Measurements from ENCODE around the gene VENTX.

Gene VENTX

DNA sequence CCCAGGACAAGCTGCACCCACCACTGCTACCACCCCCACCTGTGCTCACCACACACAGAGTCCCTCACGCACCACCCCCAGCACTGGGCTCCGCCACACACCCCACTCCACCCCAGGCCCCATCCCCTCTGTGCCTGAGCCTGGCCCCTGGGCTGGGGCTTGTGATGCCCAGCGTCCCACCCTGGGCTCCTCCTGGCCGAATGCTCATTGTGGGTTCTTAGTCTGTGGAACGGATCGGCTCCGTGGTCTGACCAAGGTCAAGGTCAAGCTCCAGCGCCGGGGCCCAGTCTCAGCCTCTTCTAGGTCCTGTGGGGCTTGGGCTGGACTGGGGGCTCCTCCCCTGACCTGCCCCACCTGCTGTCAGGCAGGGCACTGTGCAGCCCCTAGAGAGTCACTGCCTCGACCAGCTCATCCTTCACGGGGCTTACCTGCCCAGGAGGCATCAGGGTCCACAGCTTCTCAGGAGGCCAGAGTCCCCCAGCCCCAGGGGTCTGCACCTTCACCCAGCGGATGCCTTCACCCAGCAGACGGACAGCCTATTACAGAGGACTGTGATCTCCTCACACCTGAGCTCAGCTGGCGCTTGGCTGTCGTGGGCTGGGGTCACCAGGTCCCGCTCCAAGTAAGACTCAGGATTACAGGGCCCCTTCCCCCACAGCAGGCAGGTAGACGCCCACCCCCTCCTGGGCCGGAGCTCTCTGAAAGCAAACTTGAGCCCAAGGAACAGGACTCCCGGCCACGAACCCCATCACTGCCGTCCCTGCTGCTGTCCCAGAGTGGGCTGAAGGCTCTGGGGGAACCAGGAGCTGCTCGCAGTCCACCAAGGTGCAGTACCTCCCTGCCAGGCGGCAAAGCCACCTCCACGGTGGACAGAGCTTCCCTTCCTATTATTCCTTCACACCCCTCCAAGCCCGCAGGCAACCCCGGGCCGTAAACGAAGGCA lies 22.9 kb upstream of the VENTX start:
- TF ChIP-seq CTCF (IDR thresholded peaks at IDR 0.05; ENCODE audit: insufficient read depth, low read length, missing control alignments): no peak
- POLR2A ChIA-PET: no interaction called here
- CTCF ChIA-PET: no interaction called here
- H3K4me3 ChIP-seq (ENCODE audit: low read depth, low read length): no peak overlapping the region
- DNase-seq (ENCODE audit: low read depth, low spot score): no peak

DNA sequence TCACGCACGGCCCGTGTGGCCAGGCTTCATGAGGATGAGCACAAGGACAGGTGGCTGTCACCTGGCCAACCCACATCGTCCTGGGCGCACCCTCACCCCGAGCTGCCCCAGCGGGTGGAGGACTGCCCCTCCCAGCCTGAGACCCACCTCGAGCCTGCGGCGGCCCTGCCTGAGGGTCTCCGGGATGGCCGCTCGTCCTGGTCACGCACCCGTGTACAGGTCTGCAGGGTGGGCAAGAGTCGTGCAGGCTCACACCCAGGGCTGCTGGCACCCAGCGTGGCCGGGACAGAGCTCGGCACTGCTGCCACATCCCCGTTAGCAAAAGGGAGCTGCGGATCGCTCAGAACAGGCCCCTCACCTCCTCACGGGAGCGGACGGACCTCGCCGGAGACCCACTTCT lies 22.1 kb upstream of the VENTX start:
- POLR2A ChIA-PET: no interaction called here
- TF ChIP-seq CTCF (IDR thresholded peaks at IDR 0.05; ENCODE audit: insufficient read depth, low read length, missing control alignments): no peak
- DNase-seq (ENCODE audit: low read depth, low spot score): no peak
- H3K4me3 ChIP-seq (ENCODE audit: low read depth, low read length): no peak overlapping the region
- CTCF ChIA-PET: no interaction called here

DNA sequence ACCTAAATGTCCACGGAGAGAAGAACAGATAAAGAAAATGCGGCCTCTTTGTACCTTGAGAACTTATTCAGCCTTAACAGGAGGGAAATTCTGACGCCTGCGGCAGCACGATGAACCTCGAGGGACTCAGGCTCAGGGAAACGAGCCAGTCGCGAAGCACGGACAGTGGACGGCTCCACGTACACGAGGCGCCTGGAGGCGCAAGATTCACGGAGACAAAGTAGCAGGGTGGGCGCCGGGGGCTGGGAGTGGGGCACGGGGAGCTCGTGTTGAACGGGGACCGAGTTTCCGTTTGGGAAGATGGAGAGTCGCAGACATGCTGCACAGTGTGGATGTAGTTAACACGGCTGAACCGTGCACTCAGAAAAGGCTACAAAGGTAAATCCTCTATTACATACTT lies 20.9 kb upstream of the VENTX start:
- ChIA-PET POLR2A (no interaction called here), CTCF (no interaction called here)
- no peak for DNase-seq (ENCODE audit: low read depth, low spot score)
- TF ChIP-seq CTCF (IDR thresholded peaks at IDR 0.05; ENCODE audit: insufficient read depth, low read length, missing control alignments): no peak
- H3K4me3 ChIP-seq (ENCODE audit: low read depth, low read length): no peak overlapping the region

- no peak for TF ChIP-seq CTCF (IDR thresholded peaks at IDR 0.05; ENCODE audit: insufficient read depth, low read length, missing control alignments)
- no peak for DNase-seq (ENCODE audit: low read depth, low spot score)
- ChIA-PET CTCF (no interaction called here), POLR2A (interaction anchor here (0.6 kb wide), 1 partner anchor 965 kb away, joined by 3 read pairs; no protein-coding TSS in a partner anchor)
- H3K4me3 ChIP-seq (ENCODE audit: low read depth, low read length): no peak overlapping the region
Measured at GRCh38 chr10:133217800-133218589, 19.7 kb upstream of the VENTX start.

DNA sequence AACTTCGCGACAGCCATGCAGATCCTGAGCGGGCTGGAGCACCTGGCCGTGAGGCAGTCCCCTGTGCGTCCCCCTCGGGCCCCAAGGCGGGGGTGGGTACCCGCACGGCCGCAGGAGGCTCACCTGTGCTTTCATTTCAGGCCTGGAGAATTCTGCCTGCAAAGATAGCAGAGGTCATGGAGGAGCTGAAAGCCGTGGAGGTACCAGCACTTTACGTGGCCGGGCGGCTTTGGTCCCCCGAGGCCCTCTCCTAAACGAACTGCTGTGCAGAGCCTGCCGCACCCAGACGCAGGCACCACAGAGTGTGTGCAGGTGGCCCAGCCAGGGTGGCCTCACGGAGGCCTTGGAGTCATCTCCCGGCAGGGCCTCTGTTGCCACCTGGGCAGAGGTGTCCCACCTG lies 18.8 kb upstream of the VENTX start:
- TF ChIP-seq CTCF (IDR thresholded peaks at IDR 0.05; ENCODE audit: insufficient read depth, low read length, missing control alignments): no peak
- ChIA-PET POLR2A (no interaction called here), CTCF (no interaction called here)
- H3K4me3 ChIP-seq (ENCODE audit: low read depth, low read length): no peak overlapping the region
- DNase-seq (ENCODE audit: low read depth, low spot score): no peak

DNA sequence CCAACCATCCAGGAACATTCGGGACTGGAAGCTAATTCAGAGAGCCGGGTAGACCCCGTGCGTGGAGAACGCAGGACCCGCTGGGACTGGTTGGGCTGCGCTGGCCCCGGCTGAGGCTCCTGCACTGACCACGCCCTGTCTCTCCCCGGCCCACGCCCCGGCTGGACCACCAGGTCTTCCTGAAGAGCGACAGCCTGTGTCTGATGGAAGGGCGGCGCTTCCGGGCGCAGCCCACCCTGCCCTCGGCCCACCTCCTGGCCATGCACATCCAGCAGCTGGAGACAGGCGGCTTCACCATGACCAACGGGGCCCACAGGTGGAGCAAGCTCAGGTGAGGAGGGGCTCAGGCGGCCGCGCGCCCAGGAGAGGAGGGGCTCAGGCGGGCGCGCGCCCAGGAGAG lies 17.9 kb upstream of the VENTX start:
- DNase-seq (ENCODE audit: low read depth, low spot score): no peak
- ChIA-PET CTCF (no interaction called here), POLR2A (no interaction called here)
- H3K4me3 ChIP-seq (ENCODE audit: low read depth, low read length): no peak overlapping the region
- TF ChIP-seq CTCF (IDR thresholded peaks at IDR 0.05; ENCODE audit: insufficient read depth, low read length, missing control alignments): no peak
